GM21367 (cell line): Measurements from ENCODE around the gene ZNF346.

ENCODE experiments used
- ATAC-seq: cut with Tn5 transposase; IDR thresholded peaks from one replicate; pipeline ENCODE4 v1.9.1; 2021; ENCODE audit not compliant: unreplicated experiment

The ZNF346 gene

GRCh38 chr5:177113566-177114424, 91.3 kb downstream of the ZNF346 start:
- ATAC-seq = no peak

GRCh38 chr5:177116631-177117373, 94.3 kb downstream of the ZNF346 start:
- peak; percentile 57 for ATAC-seq

- ATAC-seq = no peak
These were observed 95.0 kb downstream of the ZNF346 start for GRCh38 chr5:177117441-177118045.

GRCh38 chr5:177122566-177122965, 100.1 kb downstream of the ZNF346 start:
- ATAC-seq = no peak

GRCh38 chr5:177123789-177124485, 101.4 kb downstream of the ZNF346 start:
- ATAC-seq = no peak

GRCh38 chr5:177124486-177124991, 102.0 kb downstream of the ZNF346 start:
- no peak for ATAC-seq

- no peak for ATAC-seq
These were observed 104.3 kb downstream of the ZNF346 start for GRCh38 chr5:177126771-177127170.

GRCh38 chr5:177128551-177128981, 106.1 kb downstream of the ZNF346 start:
- no peak for ATAC-seq

GRCh38 chr5:177130211-177131018, 107.9 kb downstream of the ZNF346 start:
- no peak for ATAC-seq
